H9 (cell line): ENCODE results near the gene SPEN. TPM values are rescaled to one million over a fixed set of nuclear protein-coding genes. Genes with fewer than 3 reads are reported as not detected.

Experiments used
- DNase-seq: peaks from one replicate; pipeline ENCODE4 v3.0.0-alpha.2; 2017
- H2AFZ ChIP-seq: one replicate; pipeline ENCODE4 v1.6.1; 2013; ENCODE audit warnings: mild to moderate bottlenecking, low read length, control low read depth, moderate library complexity
- H2AK5ac ChIP-seq: 2 replicates; pipeline ENCODE4 v1.6.1; 2013; ENCODE audit warnings: low read length, control low read depth, mixed read lengths; ENCODE audit not compliant: insufficient read length
- H2BK120ac ChIP-seq: one replicate; pipeline ENCODE4 v1.6.1; 2013; ENCODE audit warnings: low read depth, mild to moderate bottlenecking, low read length, control low read depth, inconsistent platforms; ENCODE audit not compliant: poor library complexity, severe bottlenecking
- H2BK12ac ChIP-seq: 2 replicates; pipeline ENCODE4 v1.6.1; 2013; ENCODE audit warnings: low read length, control low read depth, mixed read lengths, low read depth; ENCODE audit not compliant: insufficient read length
- H2BK15ac ChIP-seq: 2 replicates; pipeline ENCODE4 v1.6.1; 2013; ENCODE audit warnings: low read depth, low read length, control low read depth
- H2BK20ac ChIP-seq: one replicate; pipeline ENCODE4 v1.6.1; 2013; ENCODE audit warnings: low read depth, mild to moderate bottlenecking, low read length, control low read depth, inconsistent platforms; ENCODE audit not compliant: poor library complexity, severe bottlenecking
- H2BK5ac ChIP-seq: 2 replicates; pipeline ENCODE4 v1.6.1; 2013; ENCODE audit warnings: low read length, control low read depth, mixed read lengths; ENCODE audit not compliant: insufficient read length
- H3K14ac ChIP-seq: 2 replicates; pipeline ENCODE4 v1.6.1; 2013; ENCODE audit warnings: low read length, control low read depth; ENCODE audit not compliant: insufficient read depth
- H3K18ac ChIP-seq: 2 replicates; pipeline ENCODE4 v1.6.1; 2013; ENCODE audit warnings: low read depth, mild to moderate bottlenecking, mixed read lengths, low read length, control low read depth; ENCODE audit not compliant: insufficient read length
- H3K23ac ChIP-seq: 2 replicates; pipeline ENCODE4 v1.6.1; 2013; ENCODE audit warnings: low read length, control low read depth, mixed read lengths, low read depth; ENCODE audit not compliant: insufficient read length
- H3K23me2 ChIP-seq: 2 replicates; pipeline ENCODE4 v1.6.1; 2013; ENCODE audit warnings: low read depth, mild to moderate bottlenecking, mixed read lengths, low read length, control low read depth; ENCODE audit not compliant: insufficient read length, poor library complexity, severe bottlenecking
- H3K27ac ChIP-seq: 2 replicates; pipeline ENCODE4 v1.5.1; 2013; ENCODE audit warnings: low read length, control low read depth, mixed read lengths, low read depth; ENCODE audit not compliant: insufficient read length
- H3K27me3 ChIP-seq: 2 replicates; pipeline ENCODE4 v1.6.1; 2013; ENCODE audit warnings: low read length, control low read depth, inconsistent platforms; ENCODE audit not compliant: insufficient read depth
- H3K4ac ChIP-seq: 2 replicates; pipeline ENCODE4 v1.6.1; 2013; ENCODE audit warnings: low read depth, mild to moderate bottlenecking, control low read depth, inconsistent platforms, low read length, moderate library complexity
- H3K4me1 ChIP-seq: 2 replicates; pipeline ENCODE4 v1.6.1; 2013; ENCODE audit warnings: low read length, control low read depth, inconsistent platforms; ENCODE audit not compliant: insufficient read depth
- H3K4me2 ChIP-seq: 2 replicates; pipeline ENCODE4 v1.6.1; 2013; ENCODE audit warnings: low read length, control low read depth, mixed read lengths; ENCODE audit not compliant: insufficient read length, insufficient read depth
- H3K56ac ChIP-seq: 2 replicates; pipeline ENCODE4 v1.6.1; 2013; ENCODE audit warnings: low read depth, mild to moderate bottlenecking, mixed read lengths, low read length, control low read depth; ENCODE audit not compliant: insufficient read length
- H3K79me1 ChIP-seq: 2 replicates; pipeline ENCODE4 v1.6.1; 2013; ENCODE audit warnings: low read depth, mild to moderate bottlenecking, moderate library complexity, low read length, control low read depth, inconsistent platforms; ENCODE audit not compliant: insufficient read depth, poor library complexity, severe bottlenecking
- H3K79me2 ChIP-seq: 2 replicates; pipeline ENCODE4 v1.6.1; 2013; ENCODE audit warnings: low read length, control low read depth, inconsistent platforms; ENCODE audit not compliant: insufficient read depth
- H3K9ac ChIP-seq: 2 replicates; pipeline ENCODE4 v1.6.1; 2013; ENCODE audit warnings: low read length, control low read depth, mixed read lengths; ENCODE audit not compliant: insufficient read length; ENCODE audit errors: extremely low read depth
- H3K9me3 ChIP-seq: one replicate; pipeline ENCODE4 v1.6.1; 2013; ENCODE audit warnings: low read depth, low read length, inconsistent platforms; ENCODE audit not compliant: control insufficient read depth
- H3T11ph ChIP-seq: one replicate; pipeline ENCODE4 v1.6.1; 2013; ENCODE audit warnings: mild to moderate bottlenecking, low read length, control low read depth, inconsistent platforms
- H4K20me1 ChIP-seq: one replicate; pipeline ENCODE4 v1.6.1; 2013; ENCODE audit not compliant: control insufficient read depth, insufficient read length, insufficient read depth
- H4K5ac ChIP-seq: 2 replicates; pipeline ENCODE4 v1.6.1; 2013; ENCODE audit warnings: low read depth, mild to moderate bottlenecking, mixed read lengths, low read length, control low read depth; ENCODE audit not compliant: insufficient read length
- H4K8ac ChIP-seq: replicated peaks from 2 replicates; pipeline ENCODE4 v1.6.1; 2013; ENCODE audit warnings: low read length, control low read depth, mixed read lengths, low read depth; ENCODE audit not compliant: insufficient read length
- H4K91ac ChIP-seq: 2 replicates; pipeline ENCODE4 v1.6.1; 2013; ENCODE audit warnings: low read depth, mild to moderate bottlenecking, moderate library complexity, mixed read lengths, low read length, control low read depth; ENCODE audit not compliant: insufficient read length
- H3K27ac Mint-ChIP-seq, 3 experiments: 2 replicates in 2 of 3; 3 replicates in 1 of 3; pipeline ENCODE4 v1.8.0; 2020 to 2021; ENCODE audit warnings: mixed read lengths in 3 of 3, mild to moderate bottlenecking in 1 of 3, moderate library complexity in 1 of 3
- H3K27me3 Mint-ChIP-seq: 2 replicates; pipeline ENCODE4 v1.8.0; 2021; ENCODE audit warnings: low read depth, mild to moderate bottlenecking, moderate library complexity, mixed read lengths
- H3K36me3 Mint-ChIP-seq, 3 experiments: 2 replicates in 2 of 3; 3 replicates in 1 of 3; pipeline ENCODE4 v1.8.0; 2020 to 2021; ENCODE audit warnings: low read depth in 3 of 3, mixed read lengths in 3 of 3; ENCODE audit not compliant: insufficient read depth in 1 of 3
- H3K4me1 Mint-ChIP-seq, 2 experiments: 2 replicates each; pipeline ENCODE4 v1.8.0; 2020; ENCODE audit warnings: mixed read lengths in 2 of 2
- H3K4me3 Mint-ChIP-seq, 2 experiments: 2 replicates in 1 of 2; 3 replicates in 1 of 2; pipeline ENCODE4 v1.8.0; 2020 to 2021; ENCODE audit warnings: mild to moderate bottlenecking in 2 of 2, mixed read lengths in 2 of 2, moderate library complexity in 1 of 2
- H3K9me3 Mint-ChIP-seq, 2 experiments: 2 replicates in 1 of 2; 3 replicates in 1 of 2; pipeline ENCODE4 v1.8.0; 2020; ENCODE audit warnings: mild to moderate bottlenecking in 2 of 2, mixed read lengths in 2 of 2, moderate library complexity in 1 of 2
- CTCF ChIP-seq: fragments of 200-600 bp; sonication (generic); conservative IDR thresholded peaks from 3 replicates; pipeline ENCODE4 v1.8.0; 2021; ENCODE audit warnings: antibody characterized with exemption, mild to moderate bottlenecking
- whole genome bisulfite sequencing: extraction: QIAGEN DNeasy Blood & Tissue Kit; methylation state at CpG from one replicate; pipeline ENCODE4 v1.1.7; 2013; ENCODE audit warnings: missing lambda C conversion rate, low lambda C conversion rate, mixed read lengths; ENCODE audit not compliant: insufficient read length; ENCODE audit errors: extremely low coverage; 5-methylcytosine and 5-hydroxymethylcytosine counted together
- total RNA-seq: library from RNA; stranded (reverse); gene quantifications from 2 replicates; pipeline ENCODE4 v1.2.1, GENCODE V29; 2021

SPEN gene
- total RNA-seq, 1 experiment from 2014 or later, result 59.6 TPM

GRCh38 chr1:15935056-15935950 is 87.8 kb downstream of the SPEN start:
- no peaks in the 10 kb centered on the region for H3K9me3 ChIP-seq
- no CpG with 5 or more reads among the region's 29 CpGs for WGBS
- H3K27ac Mint-ChIP-seq, result peak overlapping the region in 2 of 3 experiments; percentile 52 to 70; a peak in 4 of 7 replicates
- H3K4me1 ChIP-seq, result no peaks in the 10 kb centered on the region
- TF ChIP-seq CTCF, result no peak
- no peak for DNase-seq
- H3K56ac ChIP-seq, result no peak overlapping the region
- no peaks in the 10 kb centered on the region for H3K9me3 Mint-ChIP-seq
- H2BK5ac ChIP-seq, result no peak overlapping the region
- no peak overlapping the region for H3K4me3 Mint-ChIP-seq
- H2BK15ac ChIP-seq, result no peak overlapping the region
- H3K4ac ChIP-seq, result no peak overlapping the region
- H3K79me1 ChIP-seq, result no peaks in the 10 kb centered on the region
- H2AK5ac ChIP-seq, result no peak overlapping the region
- no peaks in the 10 kb centered on the region for H3K23me2 ChIP-seq
- no peak overlapping the region for H3K27ac ChIP-seq
- H3T11ph ChIP-seq, result no peak overlapping the region
- peaks cover 5 to 6% of the 10 kb centered on the region in 2 experiments for H3K4me1 Mint-ChIP-seq
- H3K27me3 Mint-ChIP-seq, result no peaks in the 10 kb centered on the region
- H2BK120ac ChIP-seq, result no peak overlapping the region
- no peak overlapping the region for H4K91ac ChIP-seq
- H2BK12ac ChIP-seq, result no peak overlapping the region
- no peak overlapping the region for H2BK20ac ChIP-seq
- H3K4me2 ChIP-seq, result no peak overlapping the region
- no peak overlapping the region for H4K8ac ChIP-seq
- H3K23ac ChIP-seq, result no peak overlapping the region
- H3K14ac ChIP-seq, result no peak overlapping the region
- no peaks in the 10 kb centered on the region for H4K20me1 ChIP-seq
- H2AFZ ChIP-seq, result no peak overlapping the region
- H3K9ac ChIP-seq, result no peak overlapping the region
- H3K79me2 ChIP-seq, result no peaks in the 10 kb centered on the region
- H3K18ac ChIP-seq, result no peak overlapping the region
- H3K36me3 Mint-ChIP-seq, result peaks cover 61 to 91% (median 87%) of the 10 kb centered on the region in 3 experiments
- H4K5ac ChIP-seq, result no peak overlapping the region
- H3K27me3 ChIP-seq, result no peaks in the 10 kb centered on the region
